Adipocyte (in vitro differentiated cells): ENCODE data around the gene ENC1.

ENCODE experiments used
- DNase-seq: peaks from one replicate; pipeline ENCODE4 v3.0.0-alpha.2; 2015; ENCODE audit warnings: low read depth
- H3K27me3 ChIP-seq: replicated peaks from 2 replicates; pipeline ENCODE4 v1.7.0; 2013; ENCODE audit warnings: mild to moderate bottlenecking, low read length, moderate library complexity; ENCODE audit not compliant: control insufficient read depth, insufficient read depth
- H3K36me3 ChIP-seq: 2 replicates; pipeline ENCODE4 v1.7.0; 2013; ENCODE audit warnings: low read length, mild to moderate bottlenecking, moderate library complexity; ENCODE audit not compliant: control insufficient read depth, insufficient read depth, severe bottlenecking
- H3K4me1 ChIP-seq: 2 replicates; pipeline ENCODE4 v1.7.0; 2013; ENCODE audit warnings: mild to moderate bottlenecking, low read length, moderate library complexity; ENCODE audit not compliant: control insufficient read depth, insufficient read depth
- H3K4me3 ChIP-seq: 2 replicates; pipeline ENCODE4 v1.7.0; 2013; ENCODE audit warnings: mild to moderate bottlenecking, low read length, moderate library complexity
- H3K9ac ChIP-seq: 2 replicates; pipeline ENCODE4 v1.7.0; 2013; ENCODE audit warnings: mild to moderate bottlenecking, low read length, moderate library complexity
- H3K9me3 ChIP-seq: 2 replicates; pipeline ENCODE4 v1.7.0; 2013; ENCODE audit warnings: mild to moderate bottlenecking, low read length, moderate library complexity; ENCODE audit not compliant: control insufficient read depth

Gene ENC1

GRCh38 chr5:74595143-74595925 lies 45.2 kb downstream of the ENC1 start:
- Histone ChIP-seq H3K9ac (no peak overlapping the region), H3K4me3 (no peak overlapping the region), H3K9me3 (no peaks in the 10 kb centered on the region), H3K4me1 (no peaks in the 10 kb centered on the region), H3K36me3 (no peaks in the 10 kb centered on the region), H3K27me3 (no peaks in the 10 kb centered on the region)
- DNase-seq: peak; percentile 19

GRCh38 chr5:74594137-74595040 lies 46.1 kb downstream of the ENC1 start:
- H3K9me3 ChIP-seq: no peaks in the 10 kb centered on the region
- no peak overlapping the region for H3K9ac ChIP-seq
- H3K36me3 ChIP-seq: no peaks in the 10 kb centered on the region
- no peaks in the 10 kb centered on the region for H3K27me3 ChIP-seq
- no peaks in the 10 kb centered on the region for H3K4me1 ChIP-seq
- no peak overlapping the region for H3K4me3 ChIP-seq
- DNase-seq: peak; percentile 29

- H3K9ac ChIP-seq: no peak overlapping the region
- H3K4me1 ChIP-seq: peaks cover 7% of the 10 kb centered on the region
- H3K4me3 ChIP-seq: no peak overlapping the region
- no peak for DNase-seq
- no peaks in the 10 kb centered on the region for H3K36me3 ChIP-seq
- H3K27me3 ChIP-seq: no peaks in the 10 kb centered on the region
- no peaks in the 10 kb centered on the region for H3K9me3 ChIP-seq
These were observed 51.1 kb downstream of the ENC1 start for GRCh38 chr5:74589204-74590056.

GRCh38 chr5:74588415-74588814 lies 52.1 kb downstream of the ENC1 start:
- H3K9me3 ChIP-seq: no peaks in the 10 kb centered on the region
- DNase-seq: no peak
- H3K4me1 ChIP-seq: peaks cover 7% of the 10 kb centered on the region
- H3K9ac ChIP-seq: no peak overlapping the region
- no peaks in the 10 kb centered on the region for H3K36me3 ChIP-seq
- no peaks in the 10 kb centered on the region for H3K27me3 ChIP-seq
- no peak overlapping the region for H3K4me3 ChIP-seq

- H3K4me1 ChIP-seq: peaks cover 7% of the 10 kb centered on the region
- no peak for DNase-seq
- H3K27me3 ChIP-seq: no peaks in the 10 kb centered on the region
- H3K9ac ChIP-seq: no peak overlapping the region
- no peaks in the 10 kb centered on the region for H3K36me3 ChIP-seq
- H3K4me3 ChIP-seq: no peak overlapping the region
- H3K9me3 ChIP-seq: no peaks in the 10 kb centered on the region
These were observed 52.6 kb downstream of the ENC1 start for GRCh38 chr5:74587890-74588289.

- H3K9ac ChIP-seq: no peak overlapping the region
- peaks cover 7% of the 10 kb centered on the region for H3K4me1 ChIP-seq
- no peaks in the 10 kb centered on the region for H3K27me3 ChIP-seq
- no peaks in the 10 kb centered on the region for H3K36me3 ChIP-seq
- no peak overlapping the region for H3K4me3 ChIP-seq
- DNase-seq: peak; percentile 12
- no peaks in the 10 kb centered on the region for H3K9me3 ChIP-seq
These were observed 53.2 kb downstream of the ENC1 start for GRCh38 chr5:74587300-74587699.

GRCh38 chr5:74586856-74587255 lies 53.7 kb downstream of the ENC1 start:
- no peaks in the 10 kb centered on the region for H3K9me3 ChIP-seq
- H3K4me3 ChIP-seq: no peak overlapping the region
- no peaks in the 10 kb centered on the region for H3K36me3 ChIP-seq
- no peak for DNase-seq
- H3K27me3 ChIP-seq: no peaks in the 10 kb centered on the region
- H3K4me1 ChIP-seq: peaks cover 7% of the 10 kb centered on the region
- H3K9ac ChIP-seq: no peak overlapping the region

GRCh38 chr5:74582853-74583252 lies 57.7 kb downstream of the ENC1 start:
- no peak overlapping the region for H3K4me3 ChIP-seq
- peaks cover 7% of the 10 kb centered on the region for H3K4me1 ChIP-seq
- H3K27me3 ChIP-seq: no peaks in the 10 kb centered on the region
- DNase-seq: no peak
- H3K9me3 ChIP-seq: no peaks in the 10 kb centered on the region
- H3K9ac ChIP-seq: no peak overlapping the region
- no peaks in the 10 kb centered on the region for H3K36me3 ChIP-seq

- H3K4me1 ChIP-seq: peaks cover 8% of the 10 kb centered on the region
- no peak overlapping the region for H3K4me3 ChIP-seq
- no peak overlapping the region for H3K9ac ChIP-seq
- H3K36me3 ChIP-seq: no peaks in the 10 kb centered on the region
- H3K27me3 ChIP-seq: no peaks in the 10 kb centered on the region
- H3K9me3 ChIP-seq: no peaks in the 10 kb centered on the region
- no peak for DNase-seq
These were observed 58.6 kb downstream of the ENC1 start for GRCh38 chr5:74581988-74582365.

GRCh38 chr5:74580729-74581109 lies 59.8 kb downstream of the ENC1 start:
- no peaks in the 10 kb centered on the region for H3K36me3 ChIP-seq
- no peaks in the 10 kb centered on the region for H3K27me3 ChIP-seq
- H3K9ac ChIP-seq: no peak overlapping the region
- H3K4me3 ChIP-seq: no peak overlapping the region
- DNase-seq: no peak
- peaks cover 16% of the 10 kb centered on the region for H3K4me1 ChIP-seq
- no peaks in the 10 kb centered on the region for H3K9me3 ChIP-seq

- Histone ChIP-seq H3K9me3 (no peaks in the 10 kb centered on the region), H3K27me3 (no peaks in the 10 kb centered on the region), H3K9ac (no peak overlapping the region), H3K4me3 (no peak overlapping the region), H3K4me1 (peaks cover 22% of the 10 kb centered on the region), H3K36me3 (no peaks in the 10 kb centered on the region)
- DNase-seq: no peak
These were observed 61.3 kb downstream of the ENC1 start for GRCh38 chr5:74579215-74579614.
